Cardiac muscle cell (in vitro differentiated cells and primary cell): ENCODE data around the gene C3orf20. TPM values are rescaled to one million over a fixed set of nuclear protein-coding genes. Genes with fewer than 3 reads are reported as not detected.

ENCODE experiments used
- DNase-seq, 2 donors: peaks; one replicate each; pipeline versions ENCODE4 v3.0.0 to v3.0.0-alpha.2; 2010 to 2017; ENCODE audit warnings: low read depth in 1 of 2, low spot score in 1 of 2
- H3K27ac ChIP-seq: fragments of 200-600 bp; sonication (generic); 2 replicates; pipeline ENCODE4 v1.5.1; 2016
- H3K27me3 ChIP-seq: fragments of 200-600 bp; sonication (generic); 2 replicates; pipeline ENCODE4 v1.6.0; 2016; ENCODE audit warnings: control low read depth
- H3K36me3 ChIP-seq: fragments of 200-600 bp; sonication (generic); 2 replicates; pipeline ENCODE4 v1.5.1; 2016; ENCODE audit warnings: control low read depth
- H3K4me1 ChIP-seq: fragments of 200-600 bp; sonication (generic); 2 replicates; pipeline ENCODE4 v1.8.1; 2017; ENCODE audit warnings: low read depth, mild to moderate bottlenecking, mixed run types
- H3K4me3 ChIP-seq: fragments of 200-600 bp; sonication (generic); 2 replicates; pipeline ENCODE4 v1.5.1; 2016; ENCODE audit warnings: mild to moderate bottlenecking
- H3K9me3 ChIP-seq: fragments of 200-600 bp; sonication (generic); 2 replicates; pipeline ENCODE4 v1.5.1; 2017; ENCODE audit warnings: low read depth, mild to moderate bottlenecking, control low read depth
- polyA plus RNA-seq: library from polyadenylated mRNA; unstranded; fragments of >200 nt; fragmentation: Nextera tagmentation; extraction: Ambion mirVana; gene quantifications from 2 replicates; pipeline ENCODE4 v1.2.1, GENCODE V29; 2016
- total RNA-seq: library from RNA; depleted of rRNA; stranded (reverse); fragments of >200 nt; gene quantifications from 2 replicates; pipeline ENCODE4 v1.2.3, GENCODE V29; 2016
- TF ChIP-seq, protein P1 (sequence below): IDR thresholded peaks from 2 replicates; pipeline ENCODE4 v1.5.1; 2012; ENCODE audit warnings: low read depth, mild to moderate bottlenecking, low read length

The C3orf20 gene
- total and polyA plus RNA-seq, 2 experiments from 2014 or later, result 0.21 TPM; not detected in 1

DNA sequence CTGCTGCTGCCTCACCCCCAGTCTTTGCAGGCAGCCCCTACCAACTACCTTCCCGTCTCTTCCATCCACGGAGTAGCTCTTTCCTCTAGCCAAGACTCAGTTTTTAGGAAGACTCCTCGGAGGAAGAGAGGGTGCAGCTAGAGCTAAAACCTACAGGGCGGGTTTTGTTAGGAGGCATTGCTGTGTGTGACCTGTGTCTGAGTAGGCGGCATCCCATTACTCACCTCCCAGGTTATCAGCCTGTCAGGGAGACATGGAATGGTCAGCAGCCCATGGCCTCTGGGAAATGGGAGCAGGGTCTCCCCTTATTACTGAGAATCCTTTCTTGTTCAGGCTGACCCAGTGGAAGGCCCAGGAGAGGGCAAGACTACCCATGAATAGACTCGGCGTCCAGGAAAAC, 100.1 kb downstream of the C3orf20 start:
- no peak for DNase-seq
- TF ChIP-seq, protein P1, sequence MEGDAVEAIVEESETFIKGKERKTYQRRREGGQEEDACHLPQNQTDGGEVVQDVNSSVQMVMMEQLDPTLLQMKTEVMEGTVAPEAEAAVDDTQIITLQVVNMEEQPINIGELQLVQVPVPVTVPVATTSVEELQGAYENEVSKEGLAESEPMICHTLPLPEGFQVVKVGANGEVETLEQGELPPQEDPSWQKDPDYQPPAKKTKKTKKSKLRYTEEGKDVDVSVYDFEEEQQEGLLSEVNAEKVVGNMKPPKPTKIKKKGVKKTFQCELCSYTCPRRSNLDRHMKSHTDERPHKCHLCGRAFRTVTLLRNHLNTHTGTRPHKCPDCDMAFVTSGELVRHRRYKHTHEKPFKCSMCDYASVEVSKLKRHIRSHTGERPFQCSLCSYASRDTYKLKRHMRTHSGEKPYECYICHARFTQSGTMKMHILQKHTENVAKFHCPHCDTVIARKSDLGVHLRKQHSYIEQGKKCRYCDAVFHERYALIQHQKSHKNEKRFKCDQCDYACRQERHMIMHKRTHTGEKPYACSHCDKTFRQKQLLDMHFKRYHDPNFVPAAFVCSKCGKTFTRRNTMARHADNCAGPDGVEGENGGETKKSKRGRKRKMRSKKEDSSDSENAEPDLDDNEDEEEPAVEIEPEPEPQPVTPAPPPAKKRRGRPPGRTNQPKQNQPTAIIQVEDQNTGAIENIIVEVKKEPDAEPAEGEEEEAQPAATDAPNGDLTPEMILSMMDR, result no peak
- Histone ChIP-seq H3K4me1 (no peaks in the 10 kb centered on the region), H3K9me3 (no peaks in the 10 kb centered on the region), H3K27ac (no peak overlapping the region), H3K36me3 (no peaks in the 10 kb centered on the region), H3K4me3 (no peak overlapping the region), H3K27me3 (no peaks in the 10 kb centered on the region)

DNA sequence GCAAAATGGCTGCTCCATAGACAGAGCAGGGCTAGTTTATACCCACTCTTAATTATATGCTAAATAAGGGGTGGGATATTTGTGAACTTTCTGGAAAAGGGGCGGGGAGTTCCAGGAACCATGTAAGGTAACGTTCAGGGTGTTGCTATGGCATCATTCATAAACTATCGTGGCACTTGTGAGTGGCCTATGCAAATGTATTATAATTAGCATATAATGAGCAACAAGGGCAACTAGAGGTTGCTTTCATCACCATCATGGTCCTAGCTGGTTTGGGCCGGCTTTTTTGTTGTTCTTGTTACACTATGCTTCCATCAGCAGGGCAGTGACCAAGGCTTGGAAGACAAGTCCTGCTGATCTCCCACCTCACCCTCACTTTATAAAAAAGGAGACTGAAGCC, 100.6 kb downstream of the C3orf20 start:
- Histone ChIP-seq H3K4me1 (no peaks in the 10 kb centered on the region), H3K4me3 (no peak overlapping the region), H3K36me3 (no peaks in the 10 kb centered on the region), H3K27ac (no peak overlapping the region), H3K9me3 (no peaks in the 10 kb centered on the region), H3K27me3 (no peaks in the 10 kb centered on the region)
- no peak for DNase-seq
- TF ChIP-seq, protein P1, result no peak

DNA sequence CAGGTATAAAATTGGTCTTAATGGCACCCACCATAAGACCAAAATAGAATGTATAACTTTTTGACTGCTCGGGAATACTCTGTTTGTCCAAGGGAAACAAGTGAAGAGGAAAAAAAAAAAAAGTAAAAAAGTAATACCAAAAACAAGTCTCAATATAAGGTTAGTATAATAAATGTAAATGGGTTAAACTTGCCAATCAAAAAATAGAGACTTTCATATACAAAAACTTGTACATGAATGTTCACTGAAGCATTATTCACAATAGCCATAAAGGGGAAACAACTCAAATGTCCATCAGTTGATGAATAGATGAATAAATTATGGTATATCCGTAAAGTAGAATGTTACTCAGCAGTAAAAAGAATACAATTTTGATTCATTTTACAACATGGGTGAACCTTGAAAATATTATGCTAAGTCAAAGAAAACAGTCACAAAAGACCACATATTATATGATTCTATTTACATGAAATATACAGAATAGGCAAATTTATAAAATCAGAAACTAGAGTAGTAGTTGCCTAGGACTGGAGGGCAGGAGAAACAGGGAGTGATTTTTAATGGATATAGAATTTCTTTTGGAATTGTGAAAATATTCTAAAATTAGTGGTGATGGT, 104.2 kb downstream of the C3orf20 start:
- Histone ChIP-seq H3K27ac (no peak overlapping the region), H3K27me3 (no peaks in the 10 kb centered on the region), H3K4me3 (no peak overlapping the region), H3K9me3 (no peaks in the 10 kb centered on the region), H3K36me3 (no peaks in the 10 kb centered on the region), H3K4me1 (no peaks in the 10 kb centered on the region)
- no peak for DNase-seq
- TF ChIP-seq, protein P1, result no peak

- H3K4me3 ChIP-seq, result no peak overlapping the region
- H3K27me3 ChIP-seq, result no peaks in the 10 kb centered on the region
- peak; percentile 80 to 82 for DNase-seq
- no peaks in the 10 kb centered on the region for H3K36me3 ChIP-seq
- TF ChIP-seq, protein P1, result peak; percentile 86
- H3K27ac ChIP-seq, result no peak overlapping the region
- no peaks in the 10 kb centered on the region for H3K9me3 ChIP-seq
- H3K4me1 ChIP-seq, result no peaks in the 10 kb centered on the region
These were observed 106.1 kb downstream of the C3orf20 start for GRCh38 chr3:14780927-14781507.

DNA sequence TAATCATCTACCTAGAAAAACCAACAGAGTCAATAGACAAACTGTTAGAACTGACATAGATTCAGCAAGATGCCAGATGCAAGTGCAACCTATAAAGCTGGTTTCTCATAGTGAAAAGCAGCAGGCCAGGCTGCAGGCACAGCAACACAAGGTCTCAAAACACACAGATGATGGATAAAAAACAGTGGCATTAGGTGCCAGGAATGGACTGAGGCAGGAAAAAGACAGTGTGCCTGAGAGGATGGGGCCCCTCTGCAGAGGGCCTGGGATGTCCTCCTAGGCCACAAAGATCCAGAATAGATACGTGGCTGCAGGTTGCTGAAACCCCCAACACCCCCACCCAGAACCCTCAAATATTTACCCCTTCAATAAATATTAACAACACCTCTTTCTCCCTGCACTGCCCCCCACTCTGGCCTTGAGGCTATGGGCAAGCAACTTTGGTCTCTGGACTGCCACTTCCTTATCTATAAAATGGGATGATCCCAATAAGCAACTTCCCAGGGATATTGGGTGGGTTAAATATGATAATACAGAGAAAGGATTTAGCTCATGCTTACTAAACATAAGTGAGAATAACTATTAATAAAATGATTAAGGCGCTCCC, 108.6 kb downstream of the C3orf20 start:
- Histone ChIP-seq H3K27ac (no peak overlapping the region), H3K9me3 (no peaks in the 10 kb centered on the region), H3K27me3 (no peaks in the 10 kb centered on the region), H3K4me1 (no peaks in the 10 kb centered on the region), H3K4me3 (no peak overlapping the region), H3K36me3 (no peaks in the 10 kb centered on the region)
- DNase-seq, result no peak
- TF ChIP-seq, protein P1, result no peak
